HTR-8/SVneo (cell line): ENCODE data around the gene FANCG.

Experiments used
- DNase-seq: peaks from one replicate; pipeline ENCODE4 v3.0.0; 2011; ENCODE audit warnings: low spot score, mixed read lengths; ENCODE audit not compliant: insufficient read length
- FAIRE-seq: peaks from 2 replicates; lab custom pipeline; 2011; peaks lifted over from hg19 to GRCh38; lab: Jason Lieb, UNC

Gene FANCG

DNA sequence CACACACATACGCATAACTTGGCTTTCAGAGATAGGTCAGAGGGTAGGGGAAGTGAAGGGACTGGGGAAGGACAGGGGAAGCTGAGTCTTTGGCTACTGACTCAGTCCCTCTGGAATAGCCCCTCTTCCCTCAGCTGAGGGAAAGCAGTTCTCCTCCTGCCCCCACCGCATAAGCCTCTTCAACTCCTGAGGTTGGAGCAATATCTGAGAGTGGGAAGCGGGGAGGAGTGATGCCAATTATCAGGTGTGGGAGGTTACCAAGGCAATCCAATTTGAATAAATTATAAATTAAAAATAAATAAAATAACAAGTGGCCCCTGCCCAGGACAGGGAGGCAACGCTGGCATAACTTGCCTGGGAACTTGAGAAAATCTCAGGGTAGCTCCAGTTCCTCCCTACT is 24.8 kb upstream of the FANCG start:
- FAIRE-seq (no peak), DNase-seq (no peak)

DNA sequence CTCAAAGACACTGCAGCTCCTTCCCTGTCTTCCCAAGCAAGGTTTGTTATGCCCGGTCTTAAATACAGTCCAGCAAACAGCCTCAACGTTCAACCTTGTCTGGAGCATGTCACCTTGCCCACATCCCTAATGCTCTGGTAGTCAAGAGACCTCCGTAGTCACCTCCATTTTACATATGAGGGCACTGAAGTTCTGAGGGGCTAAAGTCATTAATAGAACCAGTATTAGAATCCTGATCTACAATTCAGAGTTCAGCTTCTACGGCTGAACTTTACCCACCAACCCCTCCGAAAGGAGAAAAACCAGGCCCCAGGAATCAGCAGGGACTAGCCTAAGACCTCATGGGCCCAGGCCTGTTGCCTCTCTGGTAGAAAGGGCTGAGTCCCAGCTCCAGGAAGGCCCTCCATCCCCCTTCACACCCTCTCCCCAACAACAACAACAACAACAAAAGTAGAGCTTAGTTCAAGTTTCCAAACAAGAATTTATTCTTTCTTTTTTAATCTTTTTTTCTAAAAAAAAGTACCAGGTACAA is 24.0 kb upstream of the FANCG start:
- FAIRE-seq, result no peak
- DNase-seq, result no peak

DNA sequence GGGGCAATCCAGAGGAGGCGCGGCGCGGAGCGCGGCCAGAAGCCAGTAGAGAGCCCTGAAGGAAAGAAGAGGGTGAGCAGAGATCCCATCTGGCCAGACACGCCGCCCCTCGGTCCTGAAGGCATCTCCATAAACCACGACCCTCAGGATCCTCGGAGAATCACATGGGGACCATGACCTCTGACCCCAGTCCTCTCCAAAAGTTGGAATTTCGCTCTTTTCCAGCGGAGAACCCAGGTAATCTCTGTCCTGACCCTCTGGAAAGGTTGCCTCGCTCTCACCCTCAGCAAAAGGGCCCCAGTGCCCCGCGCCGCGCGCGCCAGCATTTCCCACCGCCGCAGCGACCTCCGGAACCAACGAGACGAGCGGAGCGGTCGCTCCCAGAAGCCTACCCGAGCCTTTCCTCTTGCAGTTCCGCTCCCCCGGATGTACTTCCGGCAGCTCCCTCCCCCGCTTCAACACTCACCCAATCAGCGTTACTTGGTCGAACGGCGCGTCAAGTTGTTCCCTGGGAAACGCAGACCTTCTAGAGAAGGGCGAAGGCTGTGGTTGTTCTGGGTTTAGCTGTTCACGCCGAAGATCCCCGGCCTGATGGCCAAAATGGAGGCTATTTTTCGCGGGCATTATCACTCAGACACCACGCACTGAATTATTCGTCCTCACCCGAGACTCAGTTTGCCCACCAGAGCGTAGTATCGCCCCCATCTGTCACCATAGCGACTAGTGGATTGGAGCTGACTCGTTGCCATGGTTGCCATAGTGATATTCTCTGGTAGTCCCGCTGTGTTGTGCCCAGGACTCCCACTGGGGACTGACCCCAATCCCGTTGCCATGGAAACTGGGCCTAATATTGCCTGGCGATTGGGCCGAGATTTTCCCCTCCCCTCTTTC is 23.3 kb upstream of the FANCG start, which contains the start of gene STOML2:
Gene STOML2 (minus strand): TSS at position 363 of the 891 bp plus-strand sequence. CDS start 37 bp downstream, at position 326.
- FAIRE-seq (peak; percentile 52), DNase-seq (peak; percentile 74)

DNA sequence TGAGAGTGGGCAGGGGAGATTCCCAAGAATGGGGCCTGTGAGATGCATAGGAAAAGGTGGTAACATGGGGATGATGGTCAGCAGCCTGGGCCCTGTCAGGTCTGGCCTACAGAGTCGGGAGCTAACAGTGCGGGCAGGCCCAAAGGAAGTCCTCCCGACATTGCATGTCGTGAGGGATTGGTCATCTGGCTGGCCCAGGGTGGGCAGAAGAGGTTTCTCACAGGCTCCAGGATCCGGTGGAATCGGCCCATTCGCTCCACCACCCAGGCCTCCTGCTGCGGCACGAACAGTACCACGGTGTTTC is 22.7 kb upstream of the FANCG start:
- no peak for FAIRE-seq
- no peak for DNase-seq

DNA sequence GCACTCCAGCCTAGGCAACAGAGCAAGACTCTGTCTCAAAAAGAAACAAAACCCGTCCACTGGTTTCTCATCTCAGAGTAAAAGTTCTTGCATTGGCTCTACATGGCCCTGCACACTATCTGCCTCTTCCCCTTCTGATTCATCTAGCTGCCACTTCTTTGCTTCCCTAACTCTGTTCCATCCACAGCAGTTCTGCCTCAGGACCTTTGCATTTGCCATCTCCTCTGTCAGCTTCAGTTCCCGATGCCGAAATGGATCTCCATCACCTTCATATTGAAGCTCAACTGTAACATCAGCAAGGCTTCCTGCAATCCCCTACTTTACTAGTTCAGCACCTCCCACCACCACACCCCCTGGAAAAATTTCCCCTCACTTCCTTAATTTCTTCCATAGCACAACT is 17.8 kb upstream of the FANCG start:
- no peak for FAIRE-seq
- no peak for DNase-seq

DNA sequence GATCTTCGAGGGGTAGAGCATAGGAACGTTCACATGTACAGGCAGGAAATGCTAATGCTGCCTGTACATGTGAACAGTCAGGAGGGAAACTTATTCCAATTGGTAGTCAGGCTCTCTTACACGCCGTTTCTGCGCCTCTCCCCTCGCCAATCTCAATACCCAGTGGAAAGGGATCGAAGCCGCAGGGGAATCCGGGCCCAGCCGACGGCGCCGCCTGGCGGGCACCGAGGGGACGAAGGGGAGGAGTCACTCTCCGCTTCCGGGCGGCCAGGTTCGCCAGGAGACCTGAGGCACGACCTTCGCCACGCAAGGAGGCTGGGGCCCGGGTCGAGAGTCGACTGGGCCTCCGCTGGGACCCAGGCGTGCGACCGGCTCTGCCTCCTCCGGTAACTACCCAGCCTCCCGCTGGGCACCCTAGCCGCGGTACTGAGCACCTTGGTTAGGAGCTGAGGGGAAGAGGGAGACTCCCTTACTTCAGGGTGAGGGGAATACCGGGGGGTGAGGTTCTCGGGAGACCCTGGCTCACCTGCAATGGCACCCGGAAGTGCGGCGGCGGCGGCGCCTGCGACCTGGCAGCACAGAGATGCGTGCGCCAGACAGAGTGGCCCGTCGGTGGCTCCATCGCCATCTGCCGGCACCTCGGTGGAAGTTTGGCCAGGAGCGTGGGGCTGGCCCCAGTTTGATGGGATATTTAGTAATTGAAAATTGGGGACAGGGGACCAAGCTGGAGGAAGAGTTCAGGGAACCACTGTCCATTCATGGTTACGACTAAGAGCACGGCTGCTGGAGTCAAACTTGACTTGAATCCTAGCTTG is 16.5 kb upstream of the FANCG start, which contains the start of gene PIGO:
Gene PIGO (minus strand): TSS at position 557 of the 815 bp plus-strand sequence. CDS start 1,026 bp downstream, outside the sequence.
- peak; percentile 70 for DNase-seq
- peak; percentile 54 for FAIRE-seq

DNA sequence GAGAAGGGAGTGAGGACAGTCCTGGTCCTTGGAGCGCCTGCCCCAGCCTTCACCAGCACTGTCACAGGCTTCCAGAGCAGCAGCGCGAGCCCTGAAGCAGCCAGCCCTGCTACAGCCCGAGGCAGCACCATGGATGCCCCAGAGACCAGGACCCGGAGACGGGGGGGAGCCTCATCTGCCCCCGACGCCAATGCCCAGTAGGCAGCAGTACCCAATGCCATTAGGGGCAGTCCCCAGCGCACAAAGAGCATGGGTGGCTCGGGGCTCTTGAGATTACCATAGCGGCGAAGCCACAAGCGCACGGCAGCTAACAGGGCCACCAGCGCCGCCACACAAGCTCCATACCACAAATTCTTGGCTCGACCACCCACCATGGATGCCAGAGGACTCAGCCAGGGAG is 11.8 kb upstream of the FANCG start:
- FAIRE-seq (no peak), DNase-seq (no peak)

DNA sequence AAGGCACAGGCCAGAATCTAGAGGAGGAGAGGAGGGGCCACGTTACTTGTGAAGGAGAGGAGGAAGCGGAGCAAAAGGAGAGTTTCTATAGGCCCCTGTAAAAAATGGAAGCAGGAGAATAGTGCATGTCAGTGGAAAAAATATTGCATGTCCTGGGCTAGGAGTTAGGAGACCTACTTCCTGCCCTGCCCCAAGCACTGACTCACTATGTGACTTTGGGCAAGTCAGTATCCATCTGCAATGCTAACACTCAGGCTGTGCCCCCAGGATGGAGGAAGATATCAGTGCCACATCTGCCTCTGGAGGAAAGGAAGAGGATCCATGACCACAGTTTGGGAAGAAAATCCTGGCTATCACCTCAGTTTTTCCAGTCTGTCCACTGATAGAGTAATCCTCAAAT is 9.7 kb upstream of the FANCG start:
- FAIRE-seq (no peak), DNase-seq (no peak)

DNA sequence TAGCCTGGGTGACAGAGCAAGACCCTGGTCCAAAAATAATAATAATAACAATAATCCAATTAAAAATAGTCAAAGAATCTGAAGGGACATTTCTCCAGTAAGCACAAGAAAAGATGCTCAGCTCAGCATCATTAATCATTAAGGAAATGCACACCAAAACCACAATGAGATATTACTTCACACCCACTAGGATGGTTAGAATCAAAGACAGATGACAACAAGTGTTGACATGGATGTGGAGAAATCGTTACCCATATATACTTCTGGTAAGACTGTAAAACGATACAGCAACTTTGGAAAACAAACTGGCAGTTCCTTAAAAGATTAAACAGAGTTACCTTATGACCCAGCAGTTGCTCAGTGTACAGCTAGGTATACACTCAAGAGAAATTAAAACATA is 5.3 kb upstream of the FANCG start:
- FAIRE-seq, result no peak
- DNase-seq, result no peak

DNA sequence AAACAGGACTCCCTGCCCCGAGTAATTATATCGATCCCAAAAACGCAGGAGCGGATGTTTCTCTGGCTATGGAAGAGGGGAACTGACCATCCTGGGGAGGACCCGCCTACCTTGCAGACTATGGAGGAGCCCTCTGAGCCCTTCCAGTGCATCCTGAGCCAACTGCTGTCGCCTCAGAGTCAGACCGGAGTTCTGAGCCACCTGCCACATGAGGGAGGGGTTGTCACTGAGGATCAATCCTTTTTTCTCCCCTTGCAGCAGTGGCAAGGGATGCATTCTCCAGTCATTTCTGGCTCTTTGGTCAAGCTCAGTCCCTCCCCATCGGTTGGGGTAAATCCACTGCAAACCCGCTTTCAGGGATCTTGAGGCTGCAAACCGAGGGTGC is 709 bp downstream of the FANCG start:
- FAIRE-seq (no peak), DNase-seq (no peak)

DNA sequence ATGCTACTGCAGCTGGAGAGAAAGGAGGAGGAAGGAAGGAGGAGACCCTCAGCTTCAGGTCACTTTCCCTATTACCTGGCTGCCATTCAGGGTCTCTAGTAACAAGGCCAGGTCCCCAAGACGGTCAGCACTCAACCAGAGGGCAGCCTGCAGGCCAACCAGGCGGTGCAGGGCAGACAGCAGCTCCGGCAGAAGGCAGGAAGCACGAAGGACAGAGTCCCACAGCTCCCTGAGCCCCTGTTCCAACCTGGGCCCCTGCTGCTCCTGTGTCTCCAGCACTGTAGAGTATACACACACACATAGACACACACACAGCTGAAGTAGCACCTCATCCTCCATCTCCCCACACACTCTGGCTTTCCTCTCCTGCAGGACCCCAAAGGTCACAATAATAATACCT is 1.7 kb downstream of the FANCG start:
- DNase-seq, result no peak
- no peak for FAIRE-seq

DNA sequence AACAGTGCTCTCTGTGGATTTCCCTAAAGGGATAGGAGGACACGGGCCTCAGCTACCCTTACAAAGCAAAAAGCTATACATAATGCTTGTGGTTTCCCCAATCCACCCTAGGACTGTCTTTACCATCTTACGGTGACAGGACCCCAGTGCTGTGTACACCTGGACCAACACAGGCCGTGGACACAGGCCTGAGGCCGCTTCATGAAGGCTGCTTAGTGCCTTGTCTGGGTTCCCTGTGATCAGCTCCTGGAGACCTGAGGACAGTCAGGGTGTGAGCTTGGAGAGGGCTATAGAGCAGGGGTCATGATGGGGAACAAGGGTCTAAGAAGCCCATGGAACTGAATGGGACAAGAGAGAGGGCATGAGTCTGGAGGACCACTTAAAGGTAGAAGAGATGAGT is 2.9 kb downstream of the FANCG start:
- no peak for DNase-seq
- FAIRE-seq, result no peak

DNA sequence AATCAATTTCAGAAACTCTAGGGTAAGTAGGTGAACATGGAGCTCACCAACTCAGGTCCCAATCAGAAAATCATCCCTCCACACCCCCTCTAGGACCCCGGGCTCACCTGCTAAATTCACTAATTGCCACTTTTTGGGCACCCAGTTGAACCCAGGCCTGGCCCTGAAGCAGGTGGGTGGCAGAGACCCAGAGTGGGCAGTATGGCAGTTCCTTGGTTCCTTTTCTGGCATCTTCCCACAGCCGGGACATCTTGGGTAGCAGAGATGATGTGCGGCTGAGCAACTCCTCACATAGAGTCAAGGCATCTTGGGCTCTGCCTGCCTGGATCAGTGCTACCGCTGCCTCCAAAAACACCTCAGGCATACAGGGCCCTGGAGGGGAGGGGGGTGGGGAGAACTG is 4.4 kb downstream of the FANCG start:
- FAIRE-seq (no peak), DNase-seq (no peak)

DNA sequence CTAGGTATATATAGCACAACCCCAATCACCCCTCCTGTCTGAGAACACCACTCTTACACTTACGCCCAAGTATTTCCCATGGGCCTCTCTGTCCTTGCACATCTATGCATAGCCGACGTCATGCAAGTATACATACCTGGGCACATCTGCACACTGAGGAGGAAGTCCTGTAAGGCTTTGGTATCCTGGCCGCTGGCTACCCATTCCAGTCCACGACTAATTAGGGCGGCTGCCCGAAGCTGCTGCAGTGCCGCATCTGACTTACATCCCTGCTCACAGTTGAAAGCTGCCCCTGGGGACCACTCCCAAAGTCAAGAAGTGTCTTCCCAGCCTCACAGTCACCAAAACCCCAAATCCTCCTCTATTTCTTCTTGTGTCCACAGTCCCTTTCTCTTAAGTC is 5.0 kb downstream of the FANCG start:
- DNase-seq (no peak), FAIRE-seq (no peak)

DNA sequence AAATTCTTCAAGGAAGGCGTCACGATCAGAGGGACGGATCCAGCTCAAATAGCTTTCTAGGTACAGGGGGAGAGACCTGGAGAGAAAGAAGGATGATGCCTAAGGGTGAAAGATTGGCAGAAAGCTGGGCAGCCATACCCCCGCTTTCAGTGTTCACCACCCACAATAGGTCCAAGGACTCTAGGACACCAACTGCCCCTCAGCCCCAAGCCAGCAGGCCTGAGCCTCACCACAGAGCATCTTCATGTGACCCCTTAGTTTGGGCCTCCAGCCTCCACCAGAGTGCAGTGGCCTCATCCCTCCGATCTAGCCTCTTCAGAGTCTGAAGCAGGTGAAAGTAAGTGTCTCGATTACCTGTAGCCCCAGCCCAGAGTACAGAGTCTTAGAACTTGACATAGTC is 5.6 kb downstream of the FANCG start:
- DNase-seq (no peak), FAIRE-seq (no peak)

DNA sequence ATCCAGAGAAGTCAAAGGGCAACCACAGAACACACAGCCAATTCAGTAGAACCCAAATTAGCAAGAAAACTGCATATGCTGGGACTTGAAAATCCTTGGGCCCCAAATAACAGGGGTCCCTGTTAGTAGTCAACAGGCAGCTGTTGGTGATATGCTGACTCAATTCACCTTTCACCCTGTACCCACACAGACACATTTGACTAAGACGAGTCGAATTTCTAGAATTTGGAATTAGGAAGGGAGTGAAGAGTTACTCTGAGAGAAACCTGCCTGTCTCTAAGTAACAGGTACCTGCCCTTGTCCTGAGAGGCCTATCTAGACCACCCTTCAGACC is 6.5 kb downstream of the FANCG start:
- DNase-seq, result no peak
- no peak for FAIRE-seq

DNA sequence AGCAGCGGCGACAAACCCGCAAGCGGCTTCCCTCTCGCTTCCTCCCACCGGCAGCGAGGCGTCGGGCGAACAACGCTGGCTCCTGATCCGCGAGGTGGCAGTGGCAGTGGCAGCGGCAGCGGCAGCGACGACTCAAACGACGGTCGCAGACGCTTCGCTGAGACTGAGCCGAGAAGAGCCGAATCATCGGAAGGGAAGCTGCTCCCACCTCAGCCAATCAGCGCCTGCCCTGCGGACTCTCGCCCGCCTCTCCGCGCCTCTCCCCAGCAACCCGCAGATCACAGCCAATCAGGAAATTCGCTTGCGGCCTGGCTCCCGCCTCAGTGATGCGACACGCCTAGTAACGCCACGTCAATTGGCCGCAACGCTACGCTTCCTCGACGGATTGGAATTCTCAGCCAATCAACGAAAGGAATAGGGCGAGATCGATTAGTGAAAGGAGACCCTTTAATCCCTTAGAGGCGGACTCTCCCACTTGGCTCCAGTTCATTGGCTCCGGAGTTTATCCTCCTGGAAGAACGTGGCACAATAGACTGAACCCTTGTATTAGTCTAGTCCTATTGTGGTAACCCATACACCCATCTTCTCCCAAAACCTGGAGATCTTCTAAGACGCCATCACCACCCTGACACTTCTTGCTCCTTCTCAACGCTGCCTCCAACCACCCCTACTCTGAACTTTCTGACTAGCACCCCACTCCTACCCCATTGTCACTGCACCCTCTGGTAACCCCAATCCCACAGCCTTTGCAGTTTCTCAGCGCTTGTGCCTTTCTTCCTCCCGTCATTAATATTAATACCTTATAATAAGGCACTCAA is 7.1 kb downstream of the FANCG start, which contains the start of gene VCP:
Gene VCP (minus strand): TSS at position 165 of the 818 bp plus-strand sequence. CDS start 272 bp downstream, outside the sequence.
- FAIRE-seq (peak; percentile 94), DNase-seq (peak; percentile 95)

DNA sequence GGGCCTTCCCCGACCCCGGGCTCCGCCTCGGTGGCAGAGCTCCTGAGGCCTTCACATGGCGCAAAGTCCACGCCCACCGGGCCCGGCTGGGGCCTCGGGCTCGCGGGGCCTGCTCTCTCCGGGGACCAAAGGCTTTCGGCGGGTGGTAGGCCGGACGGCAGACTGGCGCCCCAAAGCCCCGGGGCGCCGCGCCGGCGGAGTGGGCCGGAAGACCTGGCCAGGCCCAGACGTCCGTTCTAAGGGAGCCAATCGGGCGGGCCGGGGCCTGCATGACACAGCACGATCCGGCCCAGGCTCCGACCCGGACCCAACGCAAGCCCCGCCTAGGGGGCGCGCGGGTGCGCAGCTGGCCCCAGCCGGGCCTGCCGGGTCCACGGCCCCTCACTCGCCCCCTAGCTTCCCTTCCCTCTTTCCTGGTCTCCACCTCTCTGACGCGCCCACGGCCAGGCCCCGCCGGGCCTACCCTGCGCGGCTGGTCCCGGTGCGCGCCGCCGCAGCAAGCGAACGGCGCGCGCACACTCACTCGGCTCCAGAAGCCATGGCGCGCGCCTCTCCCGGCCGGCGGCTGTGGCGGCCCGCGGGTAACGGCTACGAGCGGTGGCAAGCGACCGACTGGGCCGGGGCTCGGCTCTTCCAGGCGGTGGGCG is 7.8 kb downstream of the FANCG start:
- FAIRE-seq, result no peak
- peak; percentile 51 for DNase-seq

DNA sequence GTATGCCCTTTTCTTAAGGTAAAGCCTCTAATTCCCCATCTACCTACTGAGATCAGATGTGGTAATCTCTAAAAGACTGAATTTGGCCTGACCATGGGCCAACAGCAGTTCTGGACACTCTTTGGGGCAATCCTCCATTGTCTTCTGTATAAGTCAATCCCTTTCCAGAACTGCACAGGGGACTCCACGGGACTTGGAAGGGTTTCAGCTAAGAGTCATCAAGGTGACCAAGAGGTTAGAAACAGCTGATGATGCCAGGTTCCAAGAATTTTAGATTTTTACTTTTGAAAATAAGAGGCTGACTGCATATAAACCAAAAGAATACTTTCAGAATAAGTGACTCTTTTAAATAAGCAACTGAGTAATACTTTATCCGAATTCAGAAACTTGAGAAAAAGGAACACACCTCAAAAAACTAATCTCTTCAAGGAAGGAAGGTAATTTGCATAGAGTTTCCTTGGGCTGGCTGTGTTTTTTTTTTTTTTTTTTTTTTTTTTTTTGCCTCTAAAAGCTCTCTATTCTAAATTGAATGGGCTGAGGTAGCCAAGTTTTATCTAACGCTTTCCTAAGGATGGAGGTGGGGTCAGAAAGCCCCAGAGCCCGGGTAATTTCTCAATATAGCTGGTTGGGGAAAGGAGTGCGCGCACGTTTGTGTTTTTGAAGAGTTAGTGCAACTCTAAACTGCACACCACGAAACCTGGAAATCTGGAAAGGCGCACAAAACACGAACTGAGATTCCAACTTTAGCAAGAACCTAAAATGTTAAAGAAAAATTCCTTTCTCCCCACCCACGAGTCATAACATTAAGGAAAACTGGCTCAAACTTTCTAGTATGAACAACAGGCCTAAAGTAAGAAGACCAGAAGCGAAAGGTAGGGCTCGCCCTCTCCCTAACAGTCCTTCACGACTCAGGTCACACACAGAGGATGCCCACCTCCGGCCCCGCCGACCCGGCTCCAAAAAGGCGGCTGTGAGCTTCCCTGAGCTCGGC is 8.6 kb downstream of the FANCG start:
- no peak for DNase-seq
- no peak for FAIRE-seq
